IMR-90 (cell line): Measurements from ENCODE around the gene NEK8. TPM values are rescaled to one million over a fixed set of nuclear protein-coding genes. Genes with fewer than 3 reads are reported as not detected.

Source experiments
- ATAC-seq: fragments of 200-7000 bp; cut with Tn5 transposase; 2 replicates; pipeline ENCODE4 v1.9.1; 2020; ENCODE audit warnings: low read depth, mild to moderate bottlenecking, moderate library complexity
- BruUV-seq: library from RNA; stranded (reverse); fragments of 400-500 nt; replicated peaks from 2 replicates; lab custom pipeline; 2021; lab: Mats Ljungman, UMichigan
- CTCF ChIA-PET: fragments of 300-600 bp; formaldehyde crosslinking; extraction: SDS; loops from one replicate; lab custom pipeline; 2021; ENCODE audit warnings: antibody characterized with exemption; lab: Yijun Ruan, JAX
- POLR2A ChIA-PET: fragments of 300-600 bp; sonication (Branson Sonifier 250); formaldehyde crosslinking; loops from one replicate; lab custom pipeline; 2022; ENCODE audit warnings: antibody characterized with exemption; ENCODE audit not compliant: unreplicated experiment; lab: Charles Lee
- DNase-seq: peaks from one replicate; pipeline ENCODE4 v3.0.0; 2013
- H2AFZ ChIP-seq: replicated peaks from 2 replicates; pipeline ENCODE3; 2013; ENCODE audit warnings: low read length, mild to moderate bottlenecking; ENCODE audit not compliant: poor library complexity
- H2AK5ac ChIP-seq: 2 replicates; pipeline ENCODE4 v1.6.1; 2013; ENCODE audit warnings: low read depth, low read length, inconsistent platforms
- H2AK9ac ChIP-seq: replicated peaks from 2 replicates; pipeline ENCODE3; 2013; ENCODE audit warnings: mild to moderate bottlenecking, low read depth, low read length, moderate library complexity; ENCODE audit not compliant: poor library complexity
- H2BK120ac ChIP-seq: 2 replicates; pipeline ENCODE4 v1.6.1; 2013; ENCODE audit warnings: low read depth, low read length, inconsistent platforms
- H2BK15ac ChIP-seq: 3 replicates; pipeline ENCODE4 v1.6.1; 2013; ENCODE audit warnings: low read depth, low read length, inconsistent platforms
- H2BK20ac ChIP-seq: 2 replicates; pipeline ENCODE4 v1.6.1; 2013; ENCODE audit warnings: low read depth, mild to moderate bottlenecking, inconsistent platforms, low read length, moderate library complexity
- H2BK5ac ChIP-seq: 2 replicates; pipeline ENCODE4 v1.6.1; 2013; ENCODE audit warnings: mild to moderate bottlenecking, low read depth, low read length, inconsistent platforms; ENCODE audit not compliant: poor library complexity, severe bottlenecking
- H3K14ac ChIP-seq: replicated peaks from 2 replicates; pipeline ENCODE4 v1.6.1; 2013; ENCODE audit warnings: low read depth, low read length, inconsistent platforms
- H3K18ac ChIP-seq: 2 replicates; pipeline ENCODE4 v1.6.1; 2013; ENCODE audit warnings: low read depth, low read length, control low read depth
- H3K23ac ChIP-seq: 2 replicates; pipeline ENCODE4 v1.6.1; 2013; ENCODE audit warnings: low read depth, low read length, inconsistent platforms
- H3K27ac ChIP-seq: 2 replicates; pipeline ENCODE4 v1.5.1; 2013; ENCODE audit warnings: mild to moderate bottlenecking, control low read depth, low read length; ENCODE audit not compliant: insufficient read depth
- H3K27me3 ChIP-seq: 2 replicates; pipeline ENCODE4 v1.6.1; 2013; ENCODE audit warnings: low read length; ENCODE audit not compliant: control insufficient read depth, insufficient read depth
- H3K36me3 ChIP-seq: 2 replicates; pipeline ENCODE4 v1.6.1; 2013; ENCODE audit warnings: low read length, mixed read lengths; ENCODE audit not compliant: control insufficient read depth, insufficient read depth
- H3K4ac ChIP-seq: 2 replicates; pipeline ENCODE4 v1.6.1; 2013; ENCODE audit warnings: low read depth, low read length, inconsistent platforms
- H3K4me1 ChIP-seq: 2 replicates; pipeline ENCODE4 v1.6.1; 2013; ENCODE audit warnings: low read length, mixed read lengths; ENCODE audit not compliant: control insufficient read depth, insufficient read depth
- H3K4me2 ChIP-seq: 2 replicates; pipeline ENCODE4 v1.6.1; 2013; ENCODE audit warnings: low read depth, mild to moderate bottlenecking, control low read depth, low read length, moderate library complexity
- H3K4me3 ChIP-seq: 2 replicates; pipeline ENCODE4 v1.5.1; 2013; ENCODE audit warnings: low read depth, mild to moderate bottlenecking, control low read depth, low read length, moderate library complexity; ENCODE audit not compliant: insufficient read depth
- H3K56ac ChIP-seq: 2 replicates; pipeline ENCODE4 v1.6.1; 2013; ENCODE audit warnings: low read length, inconsistent platforms; ENCODE audit not compliant: insufficient read depth; ENCODE audit errors: extremely low read depth
- H3K79me1 ChIP-seq, 2 experiments: 2 replicates each; pipeline ENCODE4 v1.6.1; 2013; ENCODE audit warnings: low read length in 2 of 2, inconsistent platforms in 1 of 2, low read depth in 1 of 2
- H3K9ac ChIP-seq: 2 replicates; pipeline ENCODE4 v1.6.1; 2013; ENCODE audit warnings: low read depth, low read length, control low read depth
- H3K9me1 ChIP-seq: 2 replicates; pipeline ENCODE4 v1.6.1; 2013; ENCODE audit warnings: low read length, inconsistent platforms; ENCODE audit not compliant: insufficient read depth
- H3K9me3 ChIP-seq: 2 replicates; pipeline ENCODE4 v1.6.1; 2013; ENCODE audit warnings: low read length; ENCODE audit not compliant: control insufficient read depth, insufficient read depth
- H4K20me1 ChIP-seq: 2 replicates; pipeline ENCODE4 v1.6.1; 2013; ENCODE audit warnings: low read length, inconsistent platforms; ENCODE audit not compliant: insufficient read depth
- H4K5ac ChIP-seq: 2 replicates; pipeline ENCODE4 v1.6.1; 2013; ENCODE audit warnings: mild to moderate bottlenecking, low read depth, low read length, control low read depth
- H4K8ac ChIP-seq, 2 experiments: 2 replicates each; pipeline ENCODE4 v1.6.1; 2013; ENCODE audit warnings: low read depth in 2 of 2, low read length in 2 of 2, control low read depth in 1 of 2, inconsistent platforms in 1 of 2
- H4K91ac ChIP-seq: 2 replicates; pipeline ENCODE4 v1.6.1; 2013; ENCODE audit warnings: low read depth, low read length, inconsistent platforms; ENCODE audit not compliant: insufficient read depth
- BHLHE40 ChIP-seq: fragments of 150-350 bp; IDR thresholded peaks from 2 replicates; pipeline ENCODE4 v1.6.1; 2016; ENCODE audit warnings: mild to moderate bottlenecking, low read depth, low read length
- CEBPB ChIP-seq: IDR thresholded peaks from 2 replicates; pipeline ENCODE4 v1.6.1; 2012; ENCODE audit warnings: low read depth, low read length, improper control_type of control experiment
- CHD1 ChIP-seq: IDR thresholded peaks from 2 replicates; pipeline ENCODE4 v1.6.1; 2012; ENCODE audit warnings: low read depth, low read length, improper control_type of control experiment
- FOS ChIP-seq: fragments of 150-350 bp; IDR thresholded peaks from 2 replicates; pipeline ENCODE4 v1.6.1; 2016; ENCODE audit warnings: low read depth, low read length
- MAFK ChIP-seq: IDR thresholded peaks from 2 replicates; pipeline ENCODE4 v1.6.1; 2012; ENCODE audit warnings: low read depth, low read length, improper control_type of control experiment
- MAZ ChIP-seq: IDR thresholded peaks from 2 replicates; pipeline ENCODE4 v1.6.1; 2012; ENCODE audit warnings: low read depth, mild to moderate bottlenecking, low read length, improper control_type of control experiment, moderate library complexity, borderline replicate concordance
- MXI1 ChIP-seq: IDR thresholded peaks from 2 replicates; pipeline ENCODE4 v1.6.1; 2012; ENCODE audit warnings: low read depth, mild to moderate bottlenecking, low read length, moderate library complexity, borderline replicate concordance
- NFE2L2 ChIP-seq: fragments of 150-350 bp; IDR thresholded peaks from 2 replicates; pipeline ENCODE4 v1.6.1; 2016; ENCODE audit warnings: low read depth, mild to moderate bottlenecking, low read length
- RAD21 ChIP-seq: IDR thresholded peaks from 2 replicates; pipeline ENCODE4 v1.6.1; 2012; ENCODE audit warnings: low read length, improper control_type of control experiment
- RCOR1 ChIP-seq: IDR thresholded peaks from 2 replicates; pipeline ENCODE4 v1.6.1; 2012; ENCODE audit warnings: mild to moderate bottlenecking, low read length, improper control_type of control experiment; ENCODE audit not compliant: insufficient replicate concordance
- RFX5 ChIP-seq: IDR thresholded peaks from 2 replicates; pipeline ENCODE4 v1.8.0; 2012; ENCODE audit warnings: low read depth, mild to moderate bottlenecking, low read length, moderate library complexity
- SMC3 ChIP-seq: fragments of 150-350 bp; IDR thresholded peaks from 2 replicates; pipeline ENCODE4 v1.6.1; 2016; ENCODE audit warnings: low read depth, mild to moderate bottlenecking, antibody characterized with exemption, low read length, moderate library complexity
- WGBS, 2 experiments: methylation state at CpG; one replicate each; pipeline versions ENCODE4 v1.1.5 to v1.1.7; 2013; ENCODE audit warnings: missing lambda C conversion rate in 2 of 2; ENCODE audit not compliant: insufficient read length in 1 of 2; ENCODE audit errors: extremely low coverage in 2 of 2; 5-methylcytosine and 5-hydroxymethylcytosine counted together
- dilution Hi-C: fragments of 300-500 bp; cut with HindIII; formaldehyde crosslinking; loops from one replicate; pipeline ENCODE4 v1.14.3; 2018; ENCODE audit warnings: low sequenced_read_pairs; ENCODE audit not compliant: unreplicated experiment
- in situ Hi-C: fragments of 300-500 bp; cut with MboI; formaldehyde crosslinking; loops from 3 replicates; pipeline ENCODE4 v1.14.3; 2019; ENCODE audit warnings: low sequenced_read_pairs, inconsistent platforms, mixed read lengths
- intact Hi-C: fragments of 100-400 bp; cut with micrococcal nuclease; formaldehyde crosslinking; loops from 2 replicates; pipeline ENCODE4 v1.10.0; 2022
- polyA plus RNA-seq, 3 experiments: library from polyadenylated mRNA; depleted of rRNA; stranded (reverse); fragments of >200 nt; gene quantifications; 2 replicates each; pipeline ENCODE4 v1.2.3, GENCODE V29; 2012; ENCODE audit warnings: low replicate concordance in 1 of 3
- total RNA-seq: library from RNA; depleted of rRNA; stranded (reverse); fragments of >200 nt; gene quantifications from 2 replicates; pipeline ENCODE4 v1.2.3, GENCODE V29; 2012
- TF ChIP-seq, protein P1 (sequence below): fragments of 150-350 bp; IDR thresholded peaks from 2 replicates; pipeline ENCODE4 v1.6.1; 2017; ENCODE audit warnings: mild to moderate bottlenecking, antibody characterized with exemption, low read length, low read depth
- TF ChIP-seq, protein P2 (sequence below): fragments of 150-350 bp; IDR thresholded peaks from 2 replicates; pipeline ENCODE4 v1.6.1; 2016; ENCODE audit warnings: low read depth, mild to moderate bottlenecking, low read length, moderate library complexity, borderline replicate concordance

The NEK8 gene
- total and polyA plus RNA-seq, 2 of the 4 experiments (the other 2 are of a cell fraction): 4.6 to 5.2 TPM

DNA sequence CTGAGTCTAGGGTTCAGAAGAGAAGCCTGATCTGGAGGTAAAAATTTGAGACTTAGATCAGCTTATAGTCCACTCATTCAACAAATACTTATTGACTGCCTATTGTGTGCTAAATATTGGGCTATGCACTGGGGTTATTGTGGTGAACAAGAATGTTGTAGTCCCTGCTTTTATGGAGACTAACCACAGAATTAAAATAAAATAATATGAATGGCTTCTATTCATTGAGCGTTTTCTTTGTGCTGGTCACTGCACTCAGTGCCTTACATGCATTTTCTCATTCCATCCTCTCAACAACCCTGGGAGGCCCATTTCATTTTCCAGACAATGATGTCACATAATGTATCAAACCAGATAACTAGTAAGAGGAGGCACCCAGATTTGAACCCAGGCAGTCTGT lies 4.8 kb downstream of the NEK8 start (continued):
- TF ChIP-seq RAD21 (no peak), RFX5 (no peak), CEBPB (no peak), MAFK (no peak), RCOR1 (no peak)

DNA sequence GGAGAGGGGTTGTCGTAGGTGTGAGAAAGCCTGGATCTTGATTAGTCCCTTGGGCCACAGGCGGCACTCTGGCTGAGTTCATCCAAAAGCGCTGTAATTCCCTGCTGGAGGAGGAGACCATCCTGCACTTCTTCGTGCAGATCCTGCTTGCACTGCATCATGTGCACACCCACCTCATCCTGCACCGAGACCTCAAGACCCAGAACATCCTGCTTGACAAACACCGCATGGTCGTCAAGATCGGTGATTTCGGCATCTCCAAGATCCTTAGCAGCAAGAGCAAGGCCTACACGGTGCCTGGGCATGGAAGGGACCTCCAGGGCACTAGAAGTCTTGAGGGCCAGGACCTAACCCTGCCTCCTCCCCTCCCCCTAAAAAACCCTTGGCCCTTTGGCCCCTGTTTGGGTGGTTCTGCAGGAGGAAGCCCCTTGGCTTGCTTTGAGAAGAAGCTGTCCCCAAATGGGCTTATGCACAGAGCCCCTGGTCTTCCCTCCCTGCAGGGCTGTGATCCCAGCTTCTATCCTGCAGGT lies 6.2 kb downstream of the NEK8 start:
- no peak for DNase-seq
- Histone ChIP-seq H4K8ac (no peak overlapping the region), H3K23ac (no peak overlapping the region), H3K27me3 (no peaks in the 10 kb centered on the region), H3K9ac (no peak overlapping the region), H3K9me1 (no peaks in the 10 kb centered on the region), H4K5ac (no peak overlapping the region), H2AK5ac (no peak overlapping the region), H2AK9ac (no peak overlapping the region), H3K4me3 (no peak overlapping the region), H2BK15ac (no peak overlapping the region), H2BK5ac (no peak overlapping the region), H4K91ac (no peak overlapping the region), H3K27ac (no peak overlapping the region), H3K18ac (no peak overlapping the region), H3K4me1 (0 out of 2 replicates have a peak, but pooled peaks cover 2% of the 10 kb centered on the region), H2AFZ (peak overlapping the region; percentile 43), H3K14ac (no peak overlapping the region), H2BK20ac (no peak overlapping the region), H3K56ac (no peak overlapping the region), H4K20me1 (no peaks in the 10 kb centered on the region), H2BK120ac (no peak overlapping the region), H3K4me2 (no peak overlapping the region), H3K4ac (no peak overlapping the region), H3K36me3 (no peaks in the 10 kb centered on the region), H3K79me1 (peaks cover 0 to 2% of the 10 kb centered on the region in 2 experiments; a peak in 1 of 4 replicates), H3K9me3 (no peaks in the 10 kb centered on the region)
- in situ Hi-C loops: loop anchor here (10.0 kb wide), 1 partner anchor 370 kb away; no protein-coding TSS in a partner anchor
- POLR2A ChIA-PET: no interaction called here
- intact Hi-C loops: no loop called here
- CTCF ChIA-PET: interaction anchor here (1.5 kb wide), 1 partner anchor 8 kb away, joined by 5 read pairs; no protein-coding TSS in a partner anchor
- dilution Hi-C loops: no loop called here
- no peak for ATAC-seq
- BruUV-seq: no TSS peak
- no CpG with 5 or more reads among the region's 10 CpGs for WGBS, 2 experiments
- TF ChIP-seq, protein P1, sequence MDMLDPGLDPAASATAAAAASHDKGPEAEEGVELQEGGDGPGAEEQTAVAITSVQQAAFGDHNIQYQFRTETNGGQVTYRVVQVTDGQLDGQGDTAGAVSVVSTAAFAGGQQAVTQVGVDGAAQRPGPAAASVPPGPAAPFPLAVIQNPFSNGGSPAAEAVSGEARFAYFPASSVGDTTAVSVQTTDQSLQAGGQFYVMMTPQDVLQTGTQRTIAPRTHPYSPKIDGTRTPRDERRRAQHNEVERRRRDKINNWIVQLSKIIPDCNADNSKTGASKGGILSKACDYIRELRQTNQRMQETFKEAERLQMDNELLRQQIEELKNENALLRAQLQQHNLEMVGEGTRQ: no peak
- TF ChIP-seq, protein P2, sequence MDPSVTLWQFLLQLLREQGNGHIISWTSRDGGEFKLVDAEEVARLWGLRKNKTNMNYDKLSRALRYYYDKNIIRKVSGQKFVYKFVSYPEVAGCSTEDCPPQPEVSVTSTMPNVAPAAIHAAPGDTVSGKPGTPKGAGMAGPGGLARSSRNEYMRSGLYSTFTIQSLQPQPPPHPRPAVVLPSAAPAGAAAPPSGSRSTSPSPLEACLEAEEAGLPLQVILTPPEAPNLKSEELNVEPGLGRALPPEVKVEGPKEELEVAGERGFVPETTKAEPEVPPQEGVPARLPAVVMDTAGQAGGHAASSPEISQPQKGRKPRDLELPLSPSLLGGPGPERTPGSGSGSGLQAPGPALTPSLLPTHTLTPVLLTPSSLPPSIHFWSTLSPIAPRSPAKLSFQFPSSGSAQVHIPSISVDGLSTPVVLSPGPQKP: no peak
- TF ChIP-seq SMC3 (no peak), RAD21 (no peak), MAFK (no peak), RFX5 (no peak), CHD1 (no peak), RCOR1 (no peak), MXI1 (no peak), FOS (no peak), NFE2L2 (no peak), BHLHE40 (no peak), MAZ (no peak)
